Prostate gland (tissue), 2 donors: ENCODE measurements around the gene ZNRF4. TPM values are rescaled to one million over a fixed set of nuclear protein-coding genes. Genes with fewer than 3 reads are reported as not detected.
"Not testable (repeated sequence)": the region's sequence is repeated elsewhere in the genome, so short reads cannot be mapped to it uniquely, and the experiment has no call there.

Experiments used
- DNase-seq: peaks from one replicate; pipeline ENCODE4 v3.0.0-alpha.2; 2019; ENCODE audit warnings: low spot score
- H3K27ac ChIP-seq, 2 donors: fragments of 200-600 bp; sonication (generic); 2 replicates each; pipeline ENCODE4 v1.5.1; 2017 to 2019
- H3K27me3 ChIP-seq: fragments of 200-600 bp; sonication (generic); replicated peaks from 2 replicates; pipeline ENCODE4 v1.5.1; 2019; ENCODE audit not compliant: insufficient read depth
- H3K36me3 ChIP-seq, 2 donors: fragments of 200-600 bp; sonication (generic); 1 replicate in 1 of 2; 2 replicates in 1 of 2; pipeline versions ENCODE4 v1.5.1 to v1.8.1; 2017 to 2019
- H3K4me1 ChIP-seq: fragments of 200-600 bp; sonication (generic); replicated peaks from 2 replicates; pipeline ENCODE4 v1.5.1; 2019
- H3K4me3 ChIP-seq, 2 donors: fragments of 200-600 bp; sonication (generic); 2 replicates each; pipeline ENCODE4 v1.5.1; 2017 to 2019
- H3K9me3 ChIP-seq: fragments of 200-600 bp; sonication (generic); 2 replicates; pipeline ENCODE4 v1.5.1; 2017
- POLR2A ChIP-seq: fragments of 450-650 bp; IDR thresholded peaks from one replicate; pipeline ENCODE4 v1.6.1; 2016; ENCODE audit warnings: antibody characterized with exemption, mild to moderate bottlenecking
- POLR2AphosphoS5 ChIP-seq: sonication (generic); formaldehyde crosslinking; IDR thresholded peaks from one replicate; pipeline ENCODE4 v1.6.1; 2017; ENCODE audit warnings: antibody characterized with exemption
- WGBS: methylation state at CpG from one replicate; pipeline ENCODE4 v1.1.5; 2018; 5-methylcytosine and 5-hydroxymethylcytosine counted together
- intact Hi-C: fragments of 100-400 bp; cut with DNase I; formaldehyde crosslinking; loops from one replicate; pipeline ENCODE4 v1.14.2; 2022
- total RNA-seq, 2 donors: library from RNA; depleted of rRNA; stranded (reverse); fragments of >200 nt; gene quantifications; one replicate each; pipeline ENCODE4 v1.1.0, GENCODE V29; 2016
- TF ChIP-seq, protein P1 (sequence below), 4 experiments: fragments of 200-600 bp in 2 of 4; fragments of 450-650 bp in 2 of 4; sonication (generic) in 2 of 4; IDR thresholded peaks; 1 replicate in 3 of 4; 2 replicates in 1 of 4; pipeline ENCODE4 v1.5.1; 2016 to 2019; ENCODE audit warnings: antibody characterized with exemption in 4 of 4, mild to moderate bottlenecking in 2 of 4, moderate library complexity in 2 of 4

The ZNRF4 gene
- total RNA-seq, 2 donors from 2014 or later, result 13.2 TPM; not detected in 1

- no peak for DNase-seq
- H3K4me1 ChIP-seq, result no peaks in the 10 kb centered on the region
- H3K4me3 ChIP-seq, result no peak overlapping the region
- H3K9me3 ChIP-seq, result no peaks in the 10 kb centered on the region
- H3K36me3 ChIP-seq, result no peaks in the 10 kb centered on the region
- no peak overlapping the region for H3K27ac ChIP-seq
- 21% methylated on average over 13 of the region's 13 CpGs for WGBS
- intact Hi-C loops, result no loop called here
- TF ChIP-seq POLR2AphosphoS5 (no peak), POLR2A (no peak)
- TF ChIP-seq, protein P1, sequence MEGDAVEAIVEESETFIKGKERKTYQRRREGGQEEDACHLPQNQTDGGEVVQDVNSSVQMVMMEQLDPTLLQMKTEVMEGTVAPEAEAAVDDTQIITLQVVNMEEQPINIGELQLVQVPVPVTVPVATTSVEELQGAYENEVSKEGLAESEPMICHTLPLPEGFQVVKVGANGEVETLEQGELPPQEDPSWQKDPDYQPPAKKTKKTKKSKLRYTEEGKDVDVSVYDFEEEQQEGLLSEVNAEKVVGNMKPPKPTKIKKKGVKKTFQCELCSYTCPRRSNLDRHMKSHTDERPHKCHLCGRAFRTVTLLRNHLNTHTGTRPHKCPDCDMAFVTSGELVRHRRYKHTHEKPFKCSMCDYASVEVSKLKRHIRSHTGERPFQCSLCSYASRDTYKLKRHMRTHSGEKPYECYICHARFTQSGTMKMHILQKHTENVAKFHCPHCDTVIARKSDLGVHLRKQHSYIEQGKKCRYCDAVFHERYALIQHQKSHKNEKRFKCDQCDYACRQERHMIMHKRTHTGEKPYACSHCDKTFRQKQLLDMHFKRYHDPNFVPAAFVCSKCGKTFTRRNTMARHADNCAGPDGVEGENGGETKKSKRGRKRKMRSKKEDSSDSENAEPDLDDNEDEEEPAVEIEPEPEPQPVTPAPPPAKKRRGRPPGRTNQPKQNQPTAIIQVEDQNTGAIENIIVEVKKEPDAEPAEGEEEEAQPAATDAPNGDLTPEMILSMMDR (IDR thresholded peaks at IDR 0.05), result no peak
- H3K27me3 ChIP-seq, result peaks cover 3% of the 10 kb centered on the region
Measured at GRCh38 chr19:5484398-5485285, 29.4 kb downstream of the ZNRF4 start.

- Histone ChIP-seq H3K36me3 (no peaks in the 10 kb centered on the region), H3K4me3 (no peak overlapping the region), H3K27ac (no peak overlapping the region), H3K27me3 (peaks cover 6% of the 10 kb centered on the region), H3K9me3 (no peaks in the 10 kb centered on the region), H3K4me1 (no peaks in the 10 kb centered on the region)
- intact Hi-C loops, result no loop called here
- no peak for DNase-seq
- TF ChIP-seq POLR2AphosphoS5 (no peak), POLR2A (no peak)
- TF ChIP-seq, protein P1 (IDR thresholded peaks at IDR 0.05), result no peak
- WGBS, result 82% methylated on average over 3 of the region's 3 CpGs
Measured at GRCh38 chr19:5485286-5485636, 30.0 kb downstream of the ZNRF4 start.

- H3K4me1 ChIP-seq, intact Hi-C loops, H3K36me3 ChIP-seq, H3K27me3 ChIP-seq, DNase-seq, H3K27ac ChIP-seq, H3K9me3 ChIP-seq, H3K4me3 ChIP-seq: not testable (repeated sequence)
- WGBS, result 92% methylated on average over 4 of the region's 4 CpGs
Measured at GRCh38 chr19:5485658-5486057, 30.4 kb downstream of the ZNRF4 start.

- Histone ChIP-seq H3K4me3 (no peak overlapping the region), H3K27ac (no peak overlapping the region), H3K27me3 (peaks cover 17% of the 10 kb centered on the region), H3K36me3 (no peaks in the 10 kb centered on the region), H3K4me1 (no peaks in the 10 kb centered on the region), H3K9me3 (no peaks in the 10 kb centered on the region)
- intact Hi-C loops, result no loop called here
- TF ChIP-seq POLR2A, result no peak
- TF ChIP-seq, protein P1 (IDR thresholded peaks at IDR 0.05), result no peak
- DNase-seq, result no peak
- WGBS, result 50% methylated on average over 7 of the region's 7 CpGs
Measured at GRCh38 chr19:5487222-5487621, 32.0 kb downstream of the ZNRF4 start.

GRCh38 chr19:5489551-5489950, 34.3 kb downstream of the ZNRF4 start:
- intact Hi-C loops, result no loop called here
- no peak overlapping the region for H3K4me3 ChIP-seq
- 44% methylated on average over 18 of the region's 18 CpGs for WGBS
- peaks cover 18% of the 10 kb centered on the region for H3K27me3 ChIP-seq
- no peaks in the 10 kb centered on the region for H3K36me3 ChIP-seq
- H3K27ac ChIP-seq, result no peak overlapping the region
- TF ChIP-seq POLR2AphosphoS5, result no peak
- no peak for TF ChIP-seq POLR2A
- H3K9me3 ChIP-seq, result no peaks in the 10 kb centered on the region
- DNase-seq, result no peak
- H3K4me1 ChIP-seq, result no peaks in the 10 kb centered on the region

DNA sequence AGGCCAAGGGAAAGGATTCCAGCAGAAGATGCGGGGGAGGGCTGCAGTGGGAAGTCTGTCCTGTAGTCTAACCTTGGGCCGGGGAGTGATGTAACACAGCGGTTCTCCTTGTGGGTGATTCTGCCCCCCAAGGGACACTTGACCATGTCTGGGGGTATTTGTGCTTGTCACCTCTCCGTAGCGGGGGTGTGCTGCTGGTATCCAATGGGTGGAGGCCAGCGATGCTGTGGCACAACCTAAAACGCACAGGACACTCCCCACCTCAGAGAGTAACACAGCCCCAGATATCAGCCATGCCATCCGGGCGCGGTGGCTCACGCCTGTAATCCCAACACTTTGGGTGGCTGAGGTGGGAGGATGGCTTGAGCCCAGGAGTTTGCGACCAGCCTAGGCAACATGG, 36.3 kb downstream of the ZNRF4 start:
- H3K4me3 ChIP-seq, result no peak overlapping the region
- no peak for DNase-seq
- H3K27ac ChIP-seq, result no peak overlapping the region
- intact Hi-C loops, result no loop called here
- H3K36me3 ChIP-seq, result no peaks in the 10 kb centered on the region
- peaks cover 22% of the 10 kb centered on the region for H3K27me3 ChIP-seq
- H3K9me3 ChIP-seq, result no peaks in the 10 kb centered on the region
- 98% methylated on average over 12 of the region's 12 CpGs for WGBS
- no peaks in the 10 kb centered on the region for H3K4me1 ChIP-seq
- TF ChIP-seq POLR2AphosphoS5 (no peak), POLR2A (no peak)
- TF ChIP-seq, protein P1 (IDR thresholded peaks at IDR 0.05), result no peak
